Panc1 (cell line): ENCODE measurements around the gene TDRKH. TPM values are rescaled to one million over a fixed set of nuclear protein-coding genes. Genes with fewer than 3 reads are reported as not detected.

ENCODE experiments used
- ATAC-seq: fragments of 200-7000 bp; cut with Tn5 transposase; 2 replicates; pipeline ENCODE4 v1.9.1; 2020; ENCODE audit warnings: mild to moderate bottlenecking, moderate library complexity
- BruUV-seq: library from RNA; stranded (reverse); fragments of 400-500 nt; replicated peaks from 2 replicates; lab custom pipeline; 2021; lab: Mats Ljungman, UMichigan
- CTCF ChIA-PET: fragments of 300-600 bp; sonication (Branson Sonifier 250); formaldehyde crosslinking; loops from one replicate; lab custom pipeline; 2022; ENCODE audit warnings: antibody characterized with exemption; lab: Charles Lee
- POLR2A ChIA-PET: fragments of 300-600 bp; sonication (Branson Sonifier 250); formaldehyde crosslinking; loops from one replicate; lab custom pipeline; 2022; ENCODE audit warnings: antibody characterized with exemption; lab: Charles Lee
- DNase-seq: peaks from one replicate; pipeline ENCODE4 v3.0.0-alpha.2; 2010; ENCODE audit warnings: low read depth, low spot score
- H3K27ac ChIP-seq: 2 replicates; pipeline ENCODE4 v1.5.1; 2011; ENCODE audit warnings: mild to moderate bottlenecking, low read length, inconsistent platforms
- H3K27me3 ChIP-seq: fragments of 200-500 bp; sonication (Bioruptor generic); 2 replicates; pipeline ENCODE4 v1.6.0; 2014; ENCODE audit warnings: low read length, inconsistent platforms; ENCODE audit not compliant: control insufficient read depth, insufficient read depth
- H3K36me3 ChIP-seq: fragments of 200-500 bp; sonication (Bioruptor generic); 2 replicates; pipeline ENCODE4 v1.5.1; 2014; ENCODE audit warnings: inconsistent platforms, mild to moderate bottlenecking, low read length, moderate library complexity; ENCODE audit not compliant: control insufficient read depth, insufficient read depth
- H3K4me1 ChIP-seq: 2 replicates; pipeline ENCODE4 v1.5.1; 2011; ENCODE audit warnings: inconsistent platforms, mild to moderate bottlenecking, low read length, moderate library complexity; ENCODE audit not compliant: control insufficient read depth, insufficient read depth
- H3K4me3 ChIP-seq, 2 experiments: 2 replicates each; pipeline ENCODE4 v1.5.1; 2011 to 2012; ENCODE audit warnings: low read depth in 2 of 2, low read length in 2 of 2, mild to moderate bottlenecking in 2 of 2, inconsistent platforms in 1 of 2, moderate library complexity in 1 of 2
- H3K9me3 ChIP-seq: fragments of 200-500 bp; sonication (Bioruptor generic); 2 replicates; pipeline ENCODE4 v1.5.1; 2014; ENCODE audit warnings: low read depth, mild to moderate bottlenecking, inconsistent platforms, low read length, moderate library complexity; ENCODE audit not compliant: control insufficient read depth, insufficient read depth
- POLR2AphosphoS5 ChIP-seq: IDR thresholded peaks from 2 replicates; pipeline ENCODE4 v1.6.1; 2012; ENCODE audit warnings: mild to moderate bottlenecking, low read depth, low read length, moderate library complexity
- SIN3A ChIP-seq: IDR thresholded peaks from 2 replicates; pipeline ENCODE4 v1.6.1; 2012; ENCODE audit warnings: low read depth, mild to moderate bottlenecking, low read length, moderate library complexity, borderline replicate concordance; ENCODE audit not compliant: insufficient read depth
- TCF7L2 ChIP-seq: IDR thresholded peaks from 2 replicates; pipeline ENCODE4 v1.6.1; 2011; ENCODE audit warnings: mild to moderate bottlenecking, low read depth, low read length, inconsistent platforms
- in situ Hi-C: cut with HindIII; loops from 2 replicates; pipeline ENCODE4 v1.10.0; 2016; ENCODE audit warnings: low sequenced_read_pairs, low pct_unique_long_range_greater_than_20kb
- intact Hi-C: fragments of 100-400 bp; cut with micrococcal nuclease; formaldehyde crosslinking; loops from one replicate; pipeline ENCODE4 v1.10.0; 2022; ENCODE audit not compliant: unreplicated experiment
- total RNA-seq: library from RNA; stranded (reverse); gene quantifications from one replicate; pipeline ENCODE4 v1.2.1, GENCODE V29; 2021; ENCODE audit not compliant: unreplicated experiment
- TF ChIP-seq, protein P1 (sequence below), 2 experiments: IDR thresholded peaks; 2 replicates each; pipeline ENCODE4 v1.6.1; 2011 to 2012; ENCODE audit warnings: low read depth in 2 of 2, control low read depth in 1 of 2, low read length in 1 of 2, mild to moderate bottlenecking in 1 of 2, moderate library complexity in 1 of 2; ENCODE audit not compliant: insufficient read depth in 1 of 2
- TF ChIP-seq, protein P2 (sequence below): fragments of 450-650 bp; IDR thresholded peaks from 2 replicates; pipeline ENCODE4 v1.5.1; 2017; ENCODE audit warnings: mild to moderate bottlenecking

The TDRKH gene
- total RNA-seq, 1 experiment from 2014 or later = 33.6 TPM

DNA sequence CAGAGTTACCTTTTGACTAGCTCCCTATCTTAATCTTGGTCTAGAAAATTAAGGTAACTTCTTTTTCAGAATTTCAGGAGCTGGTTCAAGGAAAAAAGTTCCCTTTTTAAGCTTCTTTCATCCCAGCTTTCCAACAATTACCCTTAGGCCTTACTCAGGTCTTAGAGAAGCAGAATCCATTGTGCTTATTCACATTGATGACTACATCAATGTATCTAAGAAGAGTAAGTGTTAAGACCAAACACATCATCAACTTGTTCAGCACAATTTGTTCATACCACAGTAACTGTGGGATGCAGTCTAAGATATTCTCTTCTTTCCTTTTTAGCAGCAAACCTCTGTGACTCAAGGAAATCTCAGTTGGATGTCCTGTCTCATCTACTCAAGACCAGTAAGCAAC, 31.1 kb downstream of the TDRKH start:
- peaks cover 10% of the 10 kb centered on the region for H3K4me1 ChIP-seq
- BruUV-seq = no TSS peak
- H3K27ac ChIP-seq = no peak overlapping the region
- no peak overlapping the region for H3K4me3 ChIP-seq
- H3K36me3 ChIP-seq = peaks cover 22% of the 10 kb centered on the region
- H3K27me3 ChIP-seq = no peaks in the 10 kb centered on the region
- in situ Hi-C loops = no loop called here
- H3K9me3 ChIP-seq = no peaks in the 10 kb centered on the region
- intact Hi-C loops = no loop called here
- CTCF ChIA-PET = interaction anchor here (1.0 kb wide), 1 partner anchor 432 kb away, joined by 10 read pairs; the partner anchor contains the start of gene PI4KB
- no peak for DNase-seq
- TF ChIP-seq POLR2AphosphoS5 (no peak), TCF7L2 (no peak), SIN3A (no peak)
- TF ChIP-seq, protein P1, sequence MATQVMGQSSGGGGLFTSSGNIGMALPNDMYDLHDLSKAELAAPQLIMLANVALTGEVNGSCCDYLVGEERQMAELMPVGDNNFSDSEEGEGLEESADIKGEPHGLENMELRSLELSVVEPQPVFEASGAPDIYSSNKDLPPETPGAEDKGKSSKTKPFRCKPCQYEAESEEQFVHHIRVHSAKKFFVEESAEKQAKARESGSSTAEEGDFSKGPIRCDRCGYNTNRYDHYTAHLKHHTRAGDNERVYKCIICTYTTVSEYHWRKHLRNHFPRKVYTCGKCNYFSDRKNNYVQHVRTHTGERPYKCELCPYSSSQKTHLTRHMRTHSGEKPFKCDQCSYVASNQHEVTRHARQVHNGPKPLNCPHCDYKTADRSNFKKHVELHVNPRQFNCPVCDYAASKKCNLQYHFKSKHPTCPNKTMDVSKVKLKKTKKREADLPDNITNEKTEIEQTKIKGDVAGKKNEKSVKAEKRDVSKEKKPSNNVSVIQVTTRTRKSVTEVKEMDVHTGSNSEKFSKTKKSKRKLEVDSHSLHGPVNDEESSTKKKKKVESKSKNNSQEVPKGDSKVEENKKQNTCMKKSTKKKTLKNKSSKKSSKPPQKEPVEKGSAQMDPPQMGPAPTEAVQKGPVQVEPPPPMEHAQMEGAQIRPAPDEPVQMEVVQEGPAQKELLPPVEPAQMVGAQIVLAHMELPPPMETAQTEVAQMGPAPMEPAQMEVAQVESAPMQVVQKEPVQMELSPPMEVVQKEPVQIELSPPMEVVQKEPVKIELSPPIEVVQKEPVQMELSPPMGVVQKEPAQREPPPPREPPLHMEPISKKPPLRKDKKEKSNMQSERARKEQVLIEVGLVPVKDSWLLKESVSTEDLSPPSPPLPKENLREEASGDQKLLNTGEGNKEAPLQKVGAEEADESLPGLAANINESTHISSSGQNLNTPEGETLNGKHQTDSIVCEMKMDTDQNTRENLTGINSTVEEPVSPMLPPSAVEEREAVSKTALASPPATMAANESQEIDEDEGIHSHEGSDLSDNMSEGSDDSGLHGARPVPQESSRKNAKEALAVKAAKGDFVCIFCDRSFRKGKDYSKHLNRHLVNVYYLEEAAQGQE (IDR thresholded peaks at IDR 0.05; ENCODE audit: insufficient read depth in 1 of 2, low read depth in 2 of 2, low read length in 1 of 2) = no peak
- TF ChIP-seq, protein P2, sequence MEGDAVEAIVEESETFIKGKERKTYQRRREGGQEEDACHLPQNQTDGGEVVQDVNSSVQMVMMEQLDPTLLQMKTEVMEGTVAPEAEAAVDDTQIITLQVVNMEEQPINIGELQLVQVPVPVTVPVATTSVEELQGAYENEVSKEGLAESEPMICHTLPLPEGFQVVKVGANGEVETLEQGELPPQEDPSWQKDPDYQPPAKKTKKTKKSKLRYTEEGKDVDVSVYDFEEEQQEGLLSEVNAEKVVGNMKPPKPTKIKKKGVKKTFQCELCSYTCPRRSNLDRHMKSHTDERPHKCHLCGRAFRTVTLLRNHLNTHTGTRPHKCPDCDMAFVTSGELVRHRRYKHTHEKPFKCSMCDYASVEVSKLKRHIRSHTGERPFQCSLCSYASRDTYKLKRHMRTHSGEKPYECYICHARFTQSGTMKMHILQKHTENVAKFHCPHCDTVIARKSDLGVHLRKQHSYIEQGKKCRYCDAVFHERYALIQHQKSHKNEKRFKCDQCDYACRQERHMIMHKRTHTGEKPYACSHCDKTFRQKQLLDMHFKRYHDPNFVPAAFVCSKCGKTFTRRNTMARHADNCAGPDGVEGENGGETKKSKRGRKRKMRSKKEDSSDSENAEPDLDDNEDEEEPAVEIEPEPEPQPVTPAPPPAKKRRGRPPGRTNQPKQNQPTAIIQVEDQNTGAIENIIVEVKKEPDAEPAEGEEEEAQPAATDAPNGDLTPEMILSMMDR = no peak
- ATAC-seq = no peak
- POLR2A ChIA-PET = interaction anchor here (0.5 kb wide), 1 partner anchor 304 kb away, joined by 4 read pairs; no protein-coding TSS in a partner anchor

DNA sequence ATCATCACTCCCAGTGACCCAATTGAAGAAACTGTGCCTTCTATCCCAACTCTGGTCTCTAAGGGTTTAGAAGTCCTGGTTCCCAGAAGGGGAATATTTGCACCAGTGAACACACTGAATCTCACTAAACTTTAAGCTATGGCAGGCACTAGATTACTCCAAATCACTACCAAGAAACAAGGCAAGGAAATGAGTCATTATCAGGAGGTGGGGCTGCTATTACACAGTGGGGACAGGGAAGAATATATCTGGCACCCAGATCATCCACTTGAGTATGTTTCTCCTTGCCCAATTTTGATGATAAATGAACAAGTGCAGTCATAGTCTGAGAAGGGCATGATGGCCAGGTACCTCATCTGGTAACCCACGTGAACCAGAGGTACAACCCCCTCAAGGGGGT, 34.0 kb downstream of the TDRKH start:
- H3K9me3 ChIP-seq = no peaks in the 10 kb centered on the region
- DNase-seq = no peak
- no peaks in the 10 kb centered on the region for H3K4me1 ChIP-seq
- ChIA-PET CTCF (interaction anchor here (0.6 kb wide), 1 partner anchor 285 kb away, joined by 3 read pairs; no protein-coding TSS in a partner anchor), POLR2A (interaction anchor here (0.6 kb wide), 1 partner anchor 101 kb away, joined by 3 read pairs; no protein-coding TSS in a partner anchor)
- ATAC-seq = peak; percentile 52; the same call in 1 of the 2 replicates
- BruUV-seq = no TSS peak
- TF ChIP-seq SIN3A (no peak), POLR2AphosphoS5 (no peak), TCF7L2 (no peak)
- TF ChIP-seq, protein P2 = no peak
- TF ChIP-seq, protein P1 (IDR thresholded peaks at IDR 0.05; ENCODE audit: insufficient read depth in 1 of 2, low read depth in 2 of 2, low read length in 1 of 2) = no peak
- no peak overlapping the region for H3K4me3 ChIP-seq
- H3K36me3 ChIP-seq = peaks cover 10% of the 10 kb centered on the region
- intact Hi-C loops (no loop called here), in situ Hi-C loops (no loop called here)
- H3K27me3 ChIP-seq = no peaks in the 10 kb centered on the region
- no peak overlapping the region for H3K27ac ChIP-seq
